NCI-H526 (cell line): ENCODE results near the gene RRP8.

Experiments used
- DNase-seq, 2 experiments: peaks; one replicate each; lab custom pipeline; 2025; lab: John Stamatoyannopoulos, UW

The RRP8 gene

GRCh38 chr11:6617315-6617781 lies 13.9 kb upstream of the RRP8 start:
- DNase-seq = no peak

- DNase-seq = no peak
These were observed 13.3 kb upstream of the RRP8 start for GRCh38 chr11:6616596-6617250.

DNA sequence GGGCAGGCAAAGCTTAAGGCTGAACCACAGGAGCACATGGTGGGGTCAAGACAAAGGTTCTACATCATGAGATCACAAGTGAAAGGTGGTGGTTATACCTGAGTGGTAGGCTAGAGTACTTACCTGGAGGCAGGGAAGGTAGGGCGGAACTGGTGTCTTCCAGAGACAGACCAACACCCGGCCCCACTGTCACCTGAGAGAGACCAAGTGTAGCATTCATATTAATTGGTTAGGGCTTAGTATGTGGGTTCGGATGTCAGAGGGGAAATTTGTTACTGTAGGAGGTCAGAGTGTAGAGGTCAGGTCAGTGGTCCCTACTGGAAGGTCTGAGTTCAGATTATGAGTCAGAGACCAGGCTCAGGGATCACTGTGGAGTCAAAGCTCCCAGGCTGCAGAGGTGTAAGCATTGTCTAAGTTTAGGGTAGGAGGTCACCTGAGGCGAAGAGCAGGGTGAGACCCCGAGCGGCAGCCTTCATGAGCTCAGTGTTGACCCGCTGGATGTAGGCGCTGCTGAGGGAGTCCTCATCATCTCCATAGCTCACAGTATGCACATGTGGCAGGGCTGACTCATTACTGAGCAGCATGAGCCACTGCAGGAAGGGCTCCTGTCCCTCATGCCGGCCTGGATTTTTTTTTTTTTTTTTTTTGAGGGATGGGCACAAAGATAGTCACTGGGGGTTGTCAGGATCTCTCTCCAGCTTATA lies 12.6 kb upstream of the RRP8 start:
- DNase-seq = no peak

DNA sequence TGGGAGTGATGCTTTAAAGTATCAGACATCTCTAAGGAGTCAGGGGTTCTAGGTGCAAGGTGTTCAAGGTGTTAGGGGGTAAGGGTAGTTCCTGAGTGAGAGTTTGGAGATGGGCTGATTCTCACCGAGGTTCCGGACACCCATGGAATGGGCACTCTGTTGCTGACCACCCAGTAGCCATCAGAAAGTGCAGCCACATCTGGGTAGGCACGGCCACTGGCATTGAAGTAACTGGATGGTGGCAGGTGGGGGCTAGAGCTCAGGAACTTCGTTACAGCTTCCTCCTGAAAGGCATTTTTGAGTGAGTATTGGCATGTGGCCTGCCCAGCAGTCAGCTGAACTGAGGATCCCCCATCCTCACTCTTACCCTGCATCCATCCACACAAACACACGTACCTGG lies 11.6 kb upstream of the RRP8 start:
- no peak for DNase-seq

DNA sequence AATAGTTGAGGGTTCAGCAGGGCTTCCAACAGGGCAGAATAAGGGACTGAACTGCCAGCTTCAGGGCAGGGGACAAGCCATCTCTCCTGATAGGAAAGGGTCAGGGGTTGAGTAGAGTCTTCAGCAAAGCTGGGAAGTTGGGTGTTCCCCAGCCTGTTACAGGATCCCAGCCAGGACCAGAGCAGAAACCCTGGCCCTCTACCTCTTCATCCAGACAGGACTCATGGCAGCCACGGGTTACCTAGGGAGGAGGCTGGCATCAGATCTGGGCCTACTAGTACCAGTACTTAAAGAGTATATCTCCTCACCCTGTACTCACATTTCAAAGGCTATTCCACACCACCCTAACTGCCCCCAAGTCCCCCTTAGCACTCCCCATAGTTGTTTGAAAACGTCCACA lies 11.0 kb upstream of the RRP8 start:
- no peak for DNase-seq

GRCh38 chr11:6613496-6613895 lies 10.1 kb upstream of the RRP8 start:
- no peak for DNase-seq

GRCh38 chr11:6612213-6613041 lies 9.0 kb upstream of the RRP8 start, which contains the start of gene TAF10:
TSS of gene TAF10 (minus strand) at chr11:6612216. CDS start at chr11:6612189, 27 bp downstream.
- peak; percentile 92 to 99 for DNase-seq

DNA sequence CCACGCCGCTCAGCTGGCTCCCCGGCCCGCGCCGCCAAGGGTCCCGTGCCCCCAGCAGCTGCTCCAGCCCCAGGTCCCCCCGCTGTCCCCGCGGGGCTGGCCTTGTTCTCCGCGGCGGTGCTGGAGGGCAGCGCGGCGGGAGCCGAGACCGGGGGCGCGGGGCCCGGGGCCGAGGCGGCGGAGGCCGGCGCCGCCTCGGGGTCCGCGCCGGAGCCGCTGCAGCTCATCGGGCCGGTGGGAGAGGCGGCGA lies 8.5 kb upstream of the RRP8 start:
- no peak for DNase-seq

- peak in 1 of 2 experiments; percentile 56 for DNase-seq
These were observed 7.9 kb upstream of the RRP8 start for GRCh38 chr11:6611092-6611962.

DNA sequence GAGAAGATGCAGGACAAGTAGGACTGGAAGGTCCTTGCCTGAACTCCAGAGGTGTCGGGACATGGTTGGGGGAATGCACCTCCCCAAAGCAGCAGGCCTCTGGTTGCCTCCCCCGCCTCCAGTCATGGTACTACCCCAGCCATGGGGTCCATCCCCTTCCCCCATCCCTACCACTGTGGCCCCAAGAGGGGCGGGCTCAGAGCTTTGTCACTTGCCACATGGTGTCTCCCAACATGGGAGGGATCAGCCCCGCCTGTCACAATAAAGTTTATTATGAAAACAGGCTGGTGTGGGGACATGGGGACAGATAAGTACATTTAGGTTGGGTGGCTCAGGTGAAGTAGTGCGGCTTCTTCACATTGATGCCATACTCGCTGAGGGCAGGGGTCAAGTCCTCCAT lies 7.2 kb upstream of the RRP8 start:
- DNase-seq = no peak

DNA sequence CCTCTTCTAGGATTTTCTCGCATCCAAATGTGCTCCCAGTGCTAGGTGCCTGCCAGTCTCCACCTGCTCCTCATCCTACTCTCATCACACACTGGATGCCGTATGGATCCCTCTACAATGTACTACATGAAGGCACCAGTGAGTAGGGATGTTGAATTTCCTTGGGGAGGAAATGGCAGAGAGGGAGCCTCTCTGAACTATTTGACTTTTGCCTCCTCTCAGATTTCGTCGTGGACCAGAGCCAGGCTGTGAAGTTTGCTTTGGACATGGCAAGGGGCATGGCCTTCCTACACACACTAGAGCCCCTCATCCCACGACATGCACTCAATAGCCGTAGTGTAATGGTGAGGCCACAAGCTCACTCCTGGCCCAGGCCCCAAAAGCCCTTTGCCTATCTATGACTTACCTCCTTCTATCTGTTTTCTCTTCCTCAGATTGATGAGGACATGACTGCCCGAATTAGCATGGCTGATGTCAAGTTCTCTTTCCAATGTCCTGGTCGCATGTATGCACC lies 6.1 kb upstream of the RRP8 start:
- DNase-seq = no peak

DNA sequence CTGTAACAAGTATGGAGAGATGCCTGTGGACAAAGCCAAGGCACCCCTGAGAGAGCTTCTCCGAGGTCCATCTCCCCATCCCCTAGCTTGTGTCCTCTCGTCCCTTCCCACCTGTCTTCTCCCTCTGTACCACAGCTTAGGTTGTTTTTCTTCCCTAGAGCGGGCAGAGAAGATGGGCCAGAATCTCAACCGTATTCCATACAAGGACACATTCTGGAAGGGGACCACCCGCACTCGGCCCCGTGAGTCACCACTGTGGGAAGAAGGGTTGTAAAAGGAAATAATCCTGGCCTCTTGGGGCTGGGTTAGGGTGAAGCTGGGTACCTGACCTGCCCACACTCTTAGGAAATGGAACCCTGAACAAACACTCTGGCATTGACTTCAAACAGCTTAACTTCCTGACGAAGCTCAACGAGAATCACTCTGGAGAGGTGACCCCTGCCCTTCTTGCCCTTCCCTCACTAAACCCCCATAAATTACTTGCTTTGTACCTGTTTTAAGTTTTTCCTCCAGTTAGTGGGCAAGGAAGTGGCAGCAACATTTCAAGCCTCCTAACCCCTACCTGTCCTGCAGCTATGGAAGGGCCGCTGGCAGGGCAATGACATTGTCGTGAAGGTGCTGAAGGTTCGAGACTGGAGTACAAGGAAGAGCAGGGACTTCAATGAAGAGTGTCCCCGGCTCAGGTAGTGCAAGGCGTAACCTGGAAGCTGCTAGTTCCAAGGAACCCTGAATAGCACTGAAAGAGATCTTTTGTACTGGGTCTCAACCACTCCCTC lies 5.5 kb upstream of the RRP8 start:
- DNase-seq = no peak

DNA sequence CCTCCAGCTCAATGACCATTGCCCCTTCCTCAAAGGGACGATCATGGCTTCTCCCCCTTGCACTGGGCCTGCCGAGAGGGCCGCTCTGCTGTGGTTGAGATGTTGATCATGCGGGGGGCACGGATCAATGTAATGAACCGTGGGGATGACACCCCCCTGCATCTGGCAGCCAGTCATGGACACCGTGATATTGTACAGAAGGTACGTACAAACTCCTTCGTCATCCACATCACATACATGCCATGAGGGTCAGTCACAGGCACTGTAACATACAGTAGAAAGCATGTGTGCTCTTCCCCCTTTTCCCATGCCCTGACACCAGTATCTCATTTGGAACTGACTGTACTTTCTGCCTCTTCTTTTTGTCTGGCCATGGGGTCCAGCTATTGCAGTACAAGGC lies 4.6 kb upstream of the RRP8 start:
- DNase-seq = no peak

GRCh38 chr11:6607190-6607795 lies 3.9 kb upstream of the RRP8 start:
- no peak for DNase-seq

DNA sequence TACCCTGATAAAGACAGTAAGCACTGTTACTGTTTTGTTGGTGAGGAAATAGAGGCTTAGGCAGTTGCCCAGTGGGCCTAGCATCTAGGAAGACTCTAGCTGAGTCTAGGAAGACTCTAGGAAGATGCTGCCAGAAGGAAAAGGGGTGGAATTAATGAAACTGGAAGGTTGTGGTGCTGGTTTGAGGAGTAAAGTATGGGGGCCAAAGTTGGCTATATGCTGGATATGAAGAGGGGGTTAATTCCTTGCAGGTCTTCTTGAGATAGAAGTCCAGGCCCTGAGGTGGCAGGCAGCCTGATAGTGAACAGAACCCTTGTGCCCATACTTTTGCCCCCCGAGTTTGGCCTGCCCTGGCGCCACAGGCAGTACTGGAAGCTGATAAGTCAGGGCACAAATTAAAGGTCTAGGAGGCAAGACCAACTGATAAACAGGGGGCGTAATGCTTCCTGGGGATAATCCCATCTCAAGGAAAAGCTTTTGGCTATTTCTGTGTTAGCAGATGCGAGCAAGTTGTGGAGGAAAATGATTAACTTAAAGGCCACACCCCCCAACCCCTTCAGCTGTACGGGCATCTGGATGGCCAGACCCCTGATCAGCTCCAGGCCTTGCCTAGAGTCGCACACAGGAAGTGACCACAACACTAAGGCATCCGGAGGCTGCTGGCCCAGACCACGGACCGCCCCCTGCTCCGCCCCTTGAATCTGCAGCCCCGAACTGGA lies 3.2 kb upstream of the RRP8 start:
- peak in 1 of 2 experiments; percentile 72 for DNase-seq

GRCh38 chr11:6604790-6605189 lies 1.4 kb upstream of the RRP8 start:
- DNase-seq = no peak

DNA sequence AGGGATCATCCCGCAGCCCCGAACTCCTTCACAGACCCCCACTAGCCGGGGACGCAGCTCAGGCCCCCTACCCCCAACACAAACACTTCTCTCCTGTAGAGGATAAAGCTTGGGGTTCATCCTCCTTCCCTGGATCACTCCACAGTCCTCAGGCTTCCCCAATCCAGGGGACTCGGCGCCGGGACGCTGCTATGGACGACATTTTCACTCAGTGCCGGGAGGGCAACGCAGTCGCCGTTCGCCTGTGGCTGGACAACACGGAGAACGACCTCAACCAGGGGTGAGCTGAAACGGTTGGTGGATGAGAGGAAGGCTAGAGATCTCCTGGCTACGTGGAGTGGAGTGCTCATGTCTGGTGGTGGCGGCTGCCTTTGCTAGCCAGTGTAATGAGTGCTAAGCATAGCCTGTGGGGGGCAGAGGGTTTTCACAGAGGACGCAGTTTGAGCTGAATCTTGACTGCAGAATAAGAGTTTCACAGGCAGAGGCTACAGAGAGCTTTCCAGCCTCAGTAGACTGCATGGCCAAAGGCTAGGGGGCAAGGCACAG lies 738 bp upstream of the RRP8 start:
- peak; percentile 40 to 67 for DNase-seq

DNA sequence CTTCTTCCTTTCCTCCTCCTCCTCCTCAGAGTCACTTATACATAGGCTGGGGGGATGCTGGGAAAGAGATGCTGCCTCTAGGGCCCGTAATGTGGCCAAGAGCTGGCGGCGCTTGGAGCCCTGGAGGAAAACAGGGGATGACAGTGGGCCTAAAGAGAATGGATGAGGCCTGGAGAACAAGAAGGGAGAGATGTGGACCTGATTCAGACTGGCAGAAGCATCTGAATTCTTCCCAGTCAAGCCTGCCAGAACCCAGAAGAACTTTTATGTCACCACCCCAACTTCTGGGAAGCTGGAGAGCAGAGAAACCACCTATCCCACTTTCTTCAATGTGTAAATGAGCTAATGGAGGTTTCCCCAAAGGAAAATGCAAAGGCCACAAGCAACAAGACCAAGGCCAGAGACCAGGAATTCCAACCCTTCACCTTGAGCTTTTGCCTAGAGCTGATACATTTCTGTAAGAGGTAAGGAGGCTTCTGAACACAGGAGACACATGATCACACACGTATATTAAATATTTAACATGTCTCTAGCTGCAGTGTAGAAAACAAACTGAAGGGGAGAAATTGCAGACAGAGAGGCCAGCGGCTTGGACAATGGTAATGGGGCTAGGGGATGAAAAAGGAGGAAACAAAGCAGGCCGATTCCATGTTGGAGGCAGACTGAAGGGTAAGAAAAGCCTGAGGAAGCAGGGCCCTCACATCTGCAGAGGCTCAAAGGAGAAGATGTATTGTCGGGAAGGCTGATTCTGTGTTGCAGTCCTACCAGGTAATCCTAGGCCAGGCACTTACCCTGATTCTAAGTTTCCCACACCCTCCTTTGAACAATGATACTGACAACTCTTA lies 1.1 kb downstream of the RRP8 start:
- no peak for DNase-seq

GRCh38 chr11:6601041-6601461 lies 2.4 kb downstream of the RRP8 start:
- no peak for DNase-seq
